Measurements from ENCODE around the gene CRAMP1.
A peak's percentile ranks its signal among the peaks of the same experiment; 100 is the strongest.

The CRAMP1 gene

DNA sequence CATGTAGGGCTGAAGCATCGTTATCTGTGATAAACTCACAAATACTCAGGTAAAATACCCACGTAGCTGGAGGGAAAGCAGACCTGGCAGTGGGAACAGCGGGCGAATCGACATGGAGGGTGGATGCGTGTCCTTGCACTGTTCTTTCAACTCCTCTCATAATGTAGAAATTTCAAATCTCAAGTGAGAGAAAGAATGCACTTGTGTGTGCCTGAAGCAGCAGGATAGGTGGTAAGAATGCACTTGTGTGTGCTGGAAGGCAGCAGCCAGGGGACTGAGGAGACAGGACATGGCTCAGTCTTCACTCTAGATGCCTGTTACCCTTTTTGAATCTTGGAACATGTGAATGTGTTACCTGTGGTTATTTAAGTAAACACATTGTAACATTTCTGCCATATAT lies 10.7 kb upstream of the CRAMP1 start:
- no peak for DNase-seq (ENCODE audit: low spot score)

GRCh38 chr16:1602285-1602684 lies 9.9 kb upstream of the CRAMP1 start:
- no peak for DNase-seq (ENCODE audit: low spot score)

GRCh38 chr16:1606774-1607173 lies 5.4 kb upstream of the CRAMP1 start:
- no peak for DNase-seq (ENCODE audit: low spot score)

GRCh38 chr16:1607971-1608370 lies 4.2 kb upstream of the CRAMP1 start:
- no peak for DNase-seq (ENCODE audit: low spot score)

GRCh38 chr16:1610071-1610898 lies 1.9 kb upstream of the CRAMP1 start:
- peak; percentile 81 for DNase-seq (ENCODE audit: low spot score)

- no peak for DNase-seq (ENCODE audit: low spot score)
These were observed 1.1 kb upstream of the CRAMP1 start for GRCh38 chr16:1610899-1611632.

GRCh38 chr16:1613211-1613622 lies 1.1 kb downstream of the CRAMP1 start:
- peak; percentile 20 for DNase-seq (ENCODE audit: low spot score)

DNA sequence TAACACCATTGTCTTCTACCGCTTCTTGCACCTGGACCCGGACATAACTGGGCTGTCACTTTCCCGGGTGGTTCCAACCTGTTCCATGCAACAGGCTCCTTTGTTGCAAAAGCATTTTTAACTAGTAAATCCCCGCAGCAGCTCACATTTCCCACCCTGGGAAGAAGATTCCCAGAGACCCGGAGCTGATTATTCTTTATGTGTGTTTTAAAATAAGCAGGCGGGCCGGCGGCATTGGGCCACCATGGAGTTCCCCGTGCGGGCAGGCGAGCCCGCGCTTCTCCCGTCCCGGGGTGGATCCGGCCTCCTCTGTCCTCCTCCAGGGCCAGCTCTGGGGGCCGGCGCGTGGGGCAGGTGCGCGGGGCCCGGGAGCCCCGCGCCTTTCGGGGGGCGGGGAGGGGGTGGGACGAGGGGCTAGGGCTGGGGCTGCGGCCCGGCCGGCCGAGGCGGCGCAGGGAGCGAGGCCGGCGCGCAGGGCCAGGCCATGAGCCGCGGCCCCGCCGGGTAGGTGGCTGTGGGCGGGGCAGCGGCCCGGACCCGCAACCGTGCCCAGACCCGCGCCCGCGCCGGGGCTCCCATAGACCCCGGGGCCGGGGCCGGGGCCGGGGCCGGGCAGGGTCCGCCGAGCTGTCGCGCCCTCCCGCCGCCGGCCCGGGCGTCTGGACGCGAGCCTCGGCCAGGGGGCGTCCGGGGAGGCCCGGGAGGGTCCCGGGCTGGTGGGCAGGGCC lies 1.7 kb downstream of the CRAMP1 start:
- no peak for DNase-seq (ENCODE audit: low spot score)

DNA sequence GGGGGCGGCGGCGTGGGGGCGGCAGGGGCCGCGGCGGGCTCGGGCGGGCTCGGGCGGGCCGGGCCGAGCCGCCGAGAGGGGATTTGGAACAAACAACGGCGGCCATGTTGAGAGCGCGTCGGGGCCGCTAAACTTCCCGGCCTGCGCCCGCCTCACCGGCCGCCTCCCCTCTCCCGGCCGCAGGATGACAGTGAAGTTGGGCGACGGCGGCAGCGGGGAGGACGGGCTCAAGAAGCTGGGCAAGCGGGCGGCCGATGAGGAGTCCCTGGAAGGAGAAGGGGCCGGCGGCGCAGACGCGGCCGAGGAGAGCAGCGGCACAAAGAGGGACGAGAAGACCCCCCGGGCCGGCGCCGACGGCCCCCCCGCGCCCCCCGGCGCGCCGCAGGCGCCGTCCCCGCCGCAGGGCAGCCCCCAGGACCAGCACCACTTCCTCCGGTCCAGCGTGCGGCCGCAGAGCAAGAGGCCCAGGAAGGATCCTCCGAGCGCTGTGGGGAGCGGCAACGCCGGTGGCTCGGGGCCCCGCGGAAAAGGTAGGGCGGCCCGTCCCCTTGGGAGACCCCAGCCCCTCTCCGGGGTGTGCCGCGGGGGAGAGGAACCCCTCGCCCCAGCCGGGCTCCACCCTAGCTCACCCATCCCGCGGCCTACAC lies 2.4 kb downstream of the CRAMP1 start:
- peak; percentile 31 for DNase-seq (ENCODE audit: low spot score)

DNA sequence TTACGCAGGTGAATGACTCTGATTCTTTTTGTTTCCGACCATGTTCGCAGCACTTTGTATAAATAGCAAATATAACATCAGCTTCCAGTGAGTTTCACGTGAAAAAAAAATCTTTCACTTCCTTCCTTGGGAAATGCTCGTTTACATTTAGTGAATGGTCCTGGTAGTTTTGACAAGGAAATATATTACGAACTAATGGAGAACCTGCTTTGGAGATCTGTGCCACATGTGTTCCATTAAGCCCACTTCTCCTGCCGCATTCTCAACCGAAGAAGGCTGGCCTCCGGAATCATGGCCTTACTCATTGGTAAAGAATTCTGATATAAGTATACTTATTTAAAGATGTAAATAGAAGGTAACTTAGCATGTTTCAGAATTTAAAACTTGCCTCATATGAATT lies 3.6 kb downstream of the CRAMP1 start:
- DNase-seq (ENCODE audit: low spot score), result no peak

DNA sequence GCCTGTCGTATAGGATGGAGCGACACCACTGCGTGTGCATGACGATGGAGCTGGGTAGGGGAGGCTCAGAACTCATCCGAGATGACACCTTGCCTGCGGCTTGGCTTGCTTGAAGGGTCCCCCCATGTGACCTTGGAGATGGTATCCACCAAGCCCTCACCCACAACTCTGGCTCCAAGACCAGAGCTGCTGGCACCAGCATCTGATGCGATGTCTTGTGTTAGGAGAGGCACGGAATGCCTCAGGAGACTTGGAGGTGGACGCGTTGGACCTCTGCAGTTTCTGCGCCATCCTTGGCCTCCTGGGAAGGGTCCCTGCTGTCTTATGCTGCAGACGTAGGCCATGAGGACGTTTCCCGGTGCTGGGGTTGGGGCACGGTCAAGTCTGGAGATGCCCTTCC lies 7.8 kb downstream of the CRAMP1 start:
- no peak for DNase-seq (ENCODE audit: low spot score)

- DNase-seq (ENCODE audit: low spot score), result no peak
These were observed 8.2 kb downstream of the CRAMP1 start for GRCh38 chr16:1620391-1620790.

GRCh38 chr16:1621851-1622250 lies 9.7 kb downstream of the CRAMP1 start:
- DNase-seq (ENCODE audit: low spot score), result no peak

GRCh38 chr16:1626327-1626726 lies 14.2 kb downstream of the CRAMP1 start:
- no peak for DNase-seq (ENCODE audit: low spot score)

DNA sequence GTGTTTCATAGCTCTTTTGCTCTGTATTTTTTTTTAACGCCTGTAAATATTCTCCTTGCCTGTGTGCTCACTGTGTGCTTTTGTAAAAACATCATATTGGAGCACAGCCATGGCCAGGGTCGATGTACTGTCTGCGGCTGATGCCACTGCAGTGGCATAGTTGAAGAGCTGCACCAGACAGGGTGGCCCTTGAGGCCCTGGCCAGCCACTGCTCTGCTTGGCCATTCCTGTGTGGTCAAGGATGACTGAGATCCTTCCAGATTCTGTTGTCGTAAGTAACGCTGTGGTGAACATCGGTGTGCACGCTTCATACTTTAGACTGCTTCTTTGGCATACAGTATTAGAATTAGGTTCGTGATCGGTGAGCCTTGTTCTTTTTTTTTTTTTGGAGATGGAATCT lies 14.6 kb downstream of the CRAMP1 start:
- no peak for DNase-seq (ENCODE audit: low spot score)

GRCh38 chr16:1630450-1631213 lies 18.5 kb downstream of the CRAMP1 start:
- DNase-seq (ENCODE audit: low spot score), result no peak

DNA sequence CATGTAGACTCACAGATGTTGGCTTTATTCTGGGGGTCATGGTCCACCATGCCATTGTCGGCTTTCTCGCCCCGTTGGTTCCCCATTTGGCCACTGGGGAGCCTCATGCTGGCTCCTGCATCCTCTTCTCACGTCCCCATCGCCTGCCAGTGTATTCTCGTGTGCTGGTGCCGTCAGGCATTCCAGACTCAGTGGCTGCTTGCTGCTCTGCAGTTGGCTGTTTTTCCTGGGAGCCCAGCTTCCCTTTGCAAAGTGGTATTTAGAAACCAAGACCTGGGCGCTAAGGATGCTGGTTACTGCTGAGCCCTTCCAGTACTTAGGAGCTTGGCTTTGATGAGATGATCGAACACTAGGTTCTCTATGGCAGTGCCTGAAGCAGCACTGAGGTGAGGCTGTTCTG lies 19.1 kb downstream of the CRAMP1 start:
- DNase-seq (ENCODE audit: low spot score), result no peak

GRCh38 chr16:1631931-1632637 lies 19.9 kb downstream of the CRAMP1 start:
- DNase-seq (ENCODE audit: low spot score), result no peak

GRCh38 chr16:1632638-1632970 lies 20.4 kb downstream of the CRAMP1 start:
- DNase-seq (ENCODE audit: low spot score), result no peak

GRCh38 chr16:1633310-1633709 lies 21.1 kb downstream of the CRAMP1 start:
- DNase-seq (ENCODE audit: low spot score), result no peak

GRCh38 chr16:1634541-1634940 lies 22.4 kb downstream of the CRAMP1 start:
- DNase-seq (ENCODE audit: low spot score), result no peak
